Choroid plexus epithelial cell (primary cell): ENCODE results near the gene GDF15.

Experiments
- DNase-seq: peaks from one replicate; pipeline ENCODE4 v3.0.0-alpha.2; 2010; ENCODE audit warnings: low read depth
- H3K4me3 ChIP-seq: 2 replicates; pipeline ENCODE4 v1.5.1; 2011; ENCODE audit warnings: low read depth, mild to moderate bottlenecking, control low read depth, low read length, moderate library complexity
- TF ChIP-seq, protein P1 (sequence below): conservative IDR thresholded peaks from 2 replicates; pipeline ENCODE4 v1.5.1; 2011; ENCODE audit warnings: low read depth, mild to moderate bottlenecking, control low read depth, inconsistent platforms, low read length, moderate library complexity

GDF15 gene

DNA sequence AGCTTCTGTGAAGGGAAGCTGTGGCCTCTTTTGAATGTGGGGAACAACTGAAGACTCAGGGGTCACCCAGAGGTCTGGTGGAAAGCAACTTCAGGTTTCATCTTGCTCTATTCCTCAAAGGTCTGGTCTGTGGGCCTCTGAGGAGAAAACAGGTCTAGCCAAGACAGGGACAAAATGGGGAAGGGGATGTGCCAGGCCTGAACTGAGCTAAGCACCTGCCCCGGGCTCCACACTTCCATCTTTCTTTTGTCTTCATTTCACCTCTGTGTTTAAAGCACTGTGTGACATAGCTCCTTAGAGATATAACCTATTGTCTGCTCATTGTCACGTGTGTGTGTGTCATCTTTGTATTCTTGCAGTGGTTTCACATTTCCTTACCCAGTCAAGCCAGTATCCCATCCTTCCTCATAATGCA, 19.9 kb upstream of the GDF15 start:
- H3K4me3 ChIP-seq, result no peak overlapping the region
- TF ChIP-seq, protein P1, sequence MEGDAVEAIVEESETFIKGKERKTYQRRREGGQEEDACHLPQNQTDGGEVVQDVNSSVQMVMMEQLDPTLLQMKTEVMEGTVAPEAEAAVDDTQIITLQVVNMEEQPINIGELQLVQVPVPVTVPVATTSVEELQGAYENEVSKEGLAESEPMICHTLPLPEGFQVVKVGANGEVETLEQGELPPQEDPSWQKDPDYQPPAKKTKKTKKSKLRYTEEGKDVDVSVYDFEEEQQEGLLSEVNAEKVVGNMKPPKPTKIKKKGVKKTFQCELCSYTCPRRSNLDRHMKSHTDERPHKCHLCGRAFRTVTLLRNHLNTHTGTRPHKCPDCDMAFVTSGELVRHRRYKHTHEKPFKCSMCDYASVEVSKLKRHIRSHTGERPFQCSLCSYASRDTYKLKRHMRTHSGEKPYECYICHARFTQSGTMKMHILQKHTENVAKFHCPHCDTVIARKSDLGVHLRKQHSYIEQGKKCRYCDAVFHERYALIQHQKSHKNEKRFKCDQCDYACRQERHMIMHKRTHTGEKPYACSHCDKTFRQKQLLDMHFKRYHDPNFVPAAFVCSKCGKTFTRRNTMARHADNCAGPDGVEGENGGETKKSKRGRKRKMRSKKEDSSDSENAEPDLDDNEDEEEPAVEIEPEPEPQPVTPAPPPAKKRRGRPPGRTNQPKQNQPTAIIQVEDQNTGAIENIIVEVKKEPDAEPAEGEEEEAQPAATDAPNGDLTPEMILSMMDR, result no peak
- DNase-seq, result no peak

DNA sequence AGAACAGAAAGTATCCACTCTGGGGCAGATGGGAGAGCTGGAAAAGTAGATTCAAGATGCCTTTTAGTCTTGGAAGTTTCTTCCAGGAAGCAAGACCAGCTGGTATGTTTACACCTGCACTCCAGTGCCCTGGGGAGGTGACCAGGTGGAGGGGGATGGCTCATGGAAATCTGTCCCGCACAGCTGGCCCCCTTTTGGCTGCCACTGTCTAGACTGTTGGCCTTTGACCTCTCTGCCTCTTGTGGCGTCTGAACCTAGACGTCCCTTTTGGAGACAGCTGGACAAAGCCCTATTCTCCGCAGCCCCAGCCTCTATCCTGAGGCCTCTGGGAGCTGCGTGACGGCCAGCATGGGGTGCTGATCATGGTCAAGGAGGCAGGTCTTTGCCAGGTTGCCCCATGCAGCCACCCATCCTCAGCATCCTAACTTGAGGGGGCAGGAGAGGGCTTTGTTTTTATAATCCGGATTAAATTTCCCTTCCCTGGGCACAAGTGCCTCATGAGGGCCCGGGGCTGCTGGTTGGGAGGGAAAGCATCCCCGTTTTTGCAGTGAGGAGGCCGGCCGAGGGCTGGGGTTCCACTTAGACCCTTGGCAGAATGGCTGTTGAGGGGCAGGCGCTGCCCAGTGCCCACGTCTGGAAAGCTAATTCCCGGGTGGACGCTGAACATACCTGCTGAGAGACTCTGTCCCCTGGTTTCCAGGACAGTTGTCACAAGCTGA, 17.3 kb upstream of the GDF15 start:
- H3K4me3 ChIP-seq, result no peak overlapping the region
- TF ChIP-seq, protein P1, result no peak
- DNase-seq, result no peak

DNA sequence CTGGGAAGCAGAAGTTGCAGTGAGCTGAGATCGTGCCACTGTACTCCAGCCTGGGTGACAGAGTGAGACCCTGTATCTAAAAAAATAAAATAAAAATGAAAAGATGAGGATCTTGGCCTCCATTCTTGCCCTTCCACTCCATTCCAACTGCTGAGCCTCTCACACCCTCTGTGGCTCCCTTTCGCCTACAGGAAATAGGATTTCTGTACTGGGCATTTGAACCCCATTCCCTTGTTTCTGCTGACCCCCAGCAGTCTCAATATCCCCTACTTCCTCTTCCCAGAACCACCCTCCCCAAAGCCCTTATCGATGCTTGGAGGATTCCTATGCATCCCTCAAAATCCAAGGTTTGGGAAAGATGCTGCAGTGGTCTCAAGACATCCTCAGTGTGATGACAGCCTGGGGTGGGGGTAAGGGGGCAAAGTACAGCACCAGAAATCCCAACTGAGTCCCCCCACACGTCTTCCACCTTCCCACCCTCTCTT, 12.5 kb upstream of the GDF15 start:
- TF ChIP-seq, protein P1, result no peak
- no peak overlapping the region for H3K4me3 ChIP-seq
- DNase-seq, result no peak

DNA sequence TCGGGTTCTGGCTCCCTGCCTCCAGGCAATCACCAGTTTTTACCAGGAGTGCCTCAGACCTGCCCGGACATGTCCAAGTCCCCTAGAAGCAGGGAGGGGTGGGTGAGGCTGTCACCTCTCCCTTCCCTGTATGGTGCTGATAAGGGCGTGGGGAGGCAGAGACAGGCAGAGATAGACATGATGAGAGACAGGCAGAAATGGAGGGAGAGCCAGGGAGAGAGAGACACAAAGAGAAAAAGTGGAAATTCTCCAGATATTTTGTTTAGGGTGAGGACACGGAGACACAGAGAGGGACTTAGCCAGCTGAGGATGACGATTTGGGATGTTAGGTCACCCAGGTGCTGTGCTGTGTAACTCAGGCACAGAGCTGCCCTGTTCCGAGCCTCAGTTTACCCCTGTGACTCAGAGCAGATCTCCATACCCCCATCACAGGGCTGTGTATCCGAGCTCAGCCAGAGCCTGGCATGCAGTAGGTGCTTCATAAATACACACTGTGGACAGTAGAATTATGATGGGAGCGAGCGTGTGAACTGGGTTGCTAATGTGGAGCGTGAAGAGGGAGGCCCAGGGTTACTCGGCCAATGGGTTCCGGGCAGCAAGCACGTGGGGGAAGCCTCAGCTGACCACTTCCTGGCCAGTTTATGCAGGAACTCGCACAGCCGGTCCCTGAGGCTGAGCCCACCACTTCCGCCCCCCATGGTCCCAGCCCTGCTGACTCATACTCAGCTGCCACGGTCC, 11.9 kb upstream of the GDF15 start:
- H3K4me3 ChIP-seq, result no peak overlapping the region
- DNase-seq, result peak; percentile 100
- TF ChIP-seq, protein P1, result no peak

DNA sequence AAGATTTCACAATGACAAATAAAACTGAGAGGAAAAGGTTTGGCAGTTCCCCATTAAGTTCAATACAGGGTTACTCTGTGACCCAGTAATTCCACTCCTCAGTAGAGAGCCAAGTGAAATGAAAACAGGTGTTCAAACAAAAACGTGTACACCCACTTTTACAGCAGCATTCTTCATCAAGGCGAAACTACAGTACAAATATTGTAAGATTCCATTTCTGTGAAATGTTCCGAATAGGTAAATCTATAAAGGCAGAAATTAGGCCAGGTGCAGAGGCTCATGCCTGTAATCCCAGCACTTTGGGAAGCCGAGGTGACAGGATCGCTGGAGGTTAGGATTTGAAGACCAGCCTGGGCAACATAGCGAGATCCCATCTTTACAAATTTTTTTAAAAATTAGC, 8.9 kb upstream of the GDF15 start:
- TF ChIP-seq, protein P1, result no peak
- no peak overlapping the region for H3K4me3 ChIP-seq
- DNase-seq, result no peak

DNA sequence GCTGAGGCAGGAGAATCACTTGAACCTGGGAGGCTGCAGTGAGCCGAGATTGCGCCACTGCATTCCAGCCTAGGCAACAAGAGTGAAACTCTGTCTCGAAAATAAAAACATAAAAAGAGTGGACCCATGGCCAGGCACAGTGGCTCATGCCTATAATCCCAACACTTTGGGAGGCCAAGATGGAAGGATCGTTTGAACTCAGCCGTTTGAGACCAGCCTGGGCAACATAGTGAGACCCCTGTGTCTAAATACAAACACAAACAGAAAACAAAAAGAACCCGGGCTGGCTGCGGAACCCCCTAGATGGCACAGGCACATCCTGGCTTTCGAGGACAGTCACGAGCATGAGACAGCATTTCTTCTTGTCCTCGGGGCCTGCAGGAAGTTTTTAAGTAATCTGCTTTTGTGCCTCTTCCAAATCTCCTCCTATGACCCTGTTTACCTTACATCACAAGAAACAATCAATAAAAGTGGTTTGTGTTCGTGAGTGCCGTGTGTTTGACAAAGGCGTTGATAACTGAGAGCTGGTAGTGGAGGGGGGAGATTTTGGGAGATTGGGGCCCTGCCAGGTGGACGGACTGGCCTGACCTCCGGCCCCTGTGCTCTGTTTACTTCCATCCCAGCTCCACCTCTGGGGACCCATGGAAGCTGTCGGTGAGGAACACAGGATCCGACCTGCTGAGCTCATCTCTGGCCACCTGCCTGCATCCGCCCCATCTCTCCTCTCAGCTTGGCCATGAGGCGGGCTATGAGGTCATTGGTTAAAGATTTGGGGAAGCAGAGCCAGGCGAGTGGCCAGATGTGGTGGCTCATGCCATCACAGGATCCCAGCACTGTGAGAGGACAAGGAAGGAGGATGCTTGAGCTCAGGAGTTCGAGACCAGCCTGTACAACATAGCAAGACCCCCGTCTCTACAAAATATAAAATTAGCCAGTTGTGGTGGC, 5.9 kb upstream of the GDF15 start:
- H3K4me3 ChIP-seq, result no peak overlapping the region
- TF ChIP-seq, protein P1, result no peak
- peak; percentile 80 for DNase-seq
